ENCODE data around the gene FAM53B. TPM values are rescaled to one million over a fixed set of nuclear protein-coding genes. Genes with fewer than 3 reads are reported as not detected.

FAM53B gene
- polyA plus RNA-seq, 1 of the 3 experiments (the other 2 are of a cell fraction) = 5.6 TPM

DNA sequence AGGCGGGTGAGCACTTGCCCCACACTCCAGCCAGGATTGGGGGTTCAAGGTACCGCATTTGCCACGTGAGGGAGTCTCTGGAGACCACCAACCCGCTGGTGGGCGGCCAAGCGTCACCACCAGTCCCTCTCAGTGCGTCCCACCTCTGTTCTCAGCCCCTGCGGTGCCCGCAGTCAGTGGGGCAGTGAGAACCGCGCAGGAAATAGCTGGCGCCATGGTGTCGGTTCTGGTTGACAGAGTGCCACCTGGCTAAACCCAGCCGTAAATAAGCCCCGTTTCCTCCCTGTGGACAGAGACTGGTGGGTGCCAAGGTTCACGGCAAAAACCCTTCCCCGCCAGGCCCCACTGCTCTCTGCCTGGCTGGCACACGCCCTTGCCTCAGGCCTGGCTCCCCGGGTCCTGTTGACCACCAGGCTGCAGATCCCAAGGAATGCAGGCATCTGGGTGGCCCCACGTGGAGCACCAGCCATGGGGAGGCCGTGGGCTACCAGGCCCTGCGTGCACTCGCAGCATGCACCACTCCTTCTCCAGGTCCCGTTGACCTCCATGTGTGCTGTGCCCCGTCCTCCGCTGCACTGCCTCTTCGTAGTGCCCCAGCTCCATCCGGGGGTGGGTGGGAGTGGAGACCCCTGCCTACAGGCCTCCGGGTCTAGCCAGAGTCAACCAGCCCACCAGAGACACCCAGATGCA is 142.6 kb downstream of the FAM53B start:
- H3K27me3 ChIP-seq (ENCODE audit: insufficient read depth) = no peaks in the 10 kb centered on the region
- peaks cover 0 to 13% of the 10 kb centered on the region in 2 experiments; a peak in 1 of 4 replicates for H3K4me1 ChIP-seq (ENCODE audit: control insufficient read depth in 1 of 2, insufficient read depth in 2 of 2, low read depth in 1 of 2, low read length in 1 of 2)
- H3K4me2 ChIP-seq = no peak overlapping the region
- H3K79me2 ChIP-seq (ENCODE audit: insufficient read depth) = no peaks in the 10 kb centered on the region
- 66% methylated on average over 9 of the region's 29 CpGs for WGBS (ENCODE audit: low lambda C conversion rate)
- H3K4me3 ChIP-seq (ENCODE audit: low read depth in 2 of 2, low read length in 1 of 2) = no peak overlapping the region
- no peak overlapping the region for H3K9ac ChIP-seq
- H3K9me3 ChIP-seq = no peaks in the 10 kb centered on the region
- ChIA-PET CTCF (no interaction called here), POLR2A (no interaction called here)
- no peaks in the 10 kb centered on the region for H3K9me2 ChIP-seq
- H2AFZ ChIP-seq (ENCODE audit: low read depth) = no peak overlapping the region
- H3F3A ChIP-seq (replicated peaks; ENCODE audit: insufficient read depth) = no peaks in the 10 kb centered on the region
- no peaks in the 10 kb centered on the region for H3K36me3 ChIP-seq (replicated peaks in 1 of 2; ENCODE audit: control insufficient read depth in 1 of 2, insufficient read depth in 2 of 2, low read length in 1 of 2)
- TF ChIP-seq POLR2AphosphoS5 (IDR thresholded peaks at IDR 0.05; ENCODE audit: low read depth, low read length) = no peak
- TF ChIP-seq, protein P1, sequence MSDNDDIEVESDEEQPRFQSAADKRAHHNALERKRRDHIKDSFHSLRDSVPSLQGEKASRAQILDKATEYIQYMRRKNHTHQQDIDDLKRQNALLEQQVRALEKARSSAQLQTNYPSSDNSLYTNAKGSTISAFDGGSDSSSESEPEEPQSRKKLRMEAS (IDR thresholded peaks at IDR 0.05; ENCODE audit: low read depth) = no peak
- H3K27ac ChIP-seq (ENCODE audit: low read depth in 2 of 2, low read length in 1 of 2) = no peak overlapping the region
- no peaks in the 10 kb centered on the region for H4K20me1 ChIP-seq (ENCODE audit: insufficient read depth)
- DNase-seq = no peak

DNA sequence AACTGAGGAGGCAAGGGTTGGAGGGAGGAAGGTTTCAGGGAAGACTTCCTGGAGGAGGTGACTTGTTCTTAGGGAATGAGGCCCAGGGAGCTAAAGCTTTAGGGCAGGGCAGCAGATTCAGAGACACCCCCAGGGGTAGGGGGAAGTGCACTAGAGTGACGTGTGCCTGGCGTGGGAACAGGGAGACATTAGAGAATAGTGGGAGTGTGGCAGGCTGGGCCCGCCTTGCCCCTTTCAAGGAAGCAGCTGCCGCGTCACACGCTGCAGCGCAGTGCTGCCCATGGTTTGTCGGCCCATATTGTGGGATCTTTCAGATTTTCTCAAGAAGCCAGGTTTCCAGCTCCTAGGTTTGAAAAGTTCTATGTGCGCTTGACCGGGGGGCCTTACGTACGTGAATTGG is 143.2 kb downstream of the FAM53B start:
- H3K9ac ChIP-seq = no peak overlapping the region
- CTCF ChIA-PET = no interaction called here
- no peaks in the 10 kb centered on the region for H3K27me3 ChIP-seq (ENCODE audit: insufficient read depth)

DNA sequence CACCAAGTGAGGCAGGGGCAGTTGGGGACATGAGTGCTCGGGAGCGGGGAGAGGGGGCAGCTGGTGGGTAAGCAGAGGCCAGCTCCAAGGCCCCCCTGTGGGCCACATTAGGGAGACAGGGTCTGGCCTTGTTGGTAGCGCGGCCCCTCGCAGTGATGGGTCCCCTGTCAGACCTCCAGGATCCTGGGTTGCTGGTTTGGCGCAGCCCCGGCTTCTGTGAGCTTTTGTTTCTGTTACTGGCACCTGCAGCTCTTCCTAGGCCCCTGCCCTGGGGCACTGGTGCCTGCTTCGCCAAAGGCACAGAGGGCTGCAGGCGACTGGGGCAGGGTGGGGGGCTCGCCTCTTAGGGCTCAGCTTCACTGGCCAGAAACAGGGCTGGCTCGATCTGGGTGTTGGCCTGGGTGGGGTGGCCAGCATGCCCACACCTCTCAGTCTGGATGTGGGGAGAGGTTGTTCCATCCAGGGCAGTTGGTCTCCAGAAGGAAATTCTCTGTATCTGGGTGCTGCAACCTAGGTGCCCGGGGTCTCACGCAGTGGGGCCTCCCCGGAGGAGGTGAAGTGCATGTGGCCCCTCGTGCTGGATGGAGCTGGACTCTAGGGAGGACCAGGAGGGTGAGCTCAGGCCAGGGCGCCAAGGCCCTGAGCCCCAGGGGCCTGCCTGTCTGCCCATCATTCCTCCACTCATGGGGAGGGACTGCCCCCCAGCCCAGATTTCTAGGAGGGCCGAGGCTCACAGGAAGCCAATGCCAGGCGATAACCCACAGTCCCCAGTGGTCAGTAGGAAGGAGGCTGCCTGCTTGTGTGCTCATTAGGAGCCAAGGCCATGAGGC is 143.9 kb downstream of the FAM53B start:
- H3K36me3 ChIP-seq (replicated peaks in 1 of 2; ENCODE audit: control insufficient read depth in 1 of 2, insufficient read depth in 2 of 2, low read length in 1 of 2) = no peaks in the 10 kb centered on the region
- no peaks in the 10 kb centered on the region for H3K9me2 ChIP-seq
- ChIA-PET CTCF (no interaction called here), POLR2A (no interaction called here)
- no peak for DNase-seq
- no peak overlapping the region for H2AFZ ChIP-seq (ENCODE audit: low read depth)
- H3K4me3 ChIP-seq (ENCODE audit: low read depth in 2 of 2, low read length in 1 of 2) = no peak overlapping the region
- H3K9me3 ChIP-seq = no peaks in the 10 kb centered on the region
- no peaks in the 10 kb centered on the region for H3F3A ChIP-seq (replicated peaks; ENCODE audit: insufficient read depth)
- H3K27ac ChIP-seq (ENCODE audit: low read depth in 2 of 2, low read length in 1 of 2) = no peak overlapping the region
- no peaks in the 10 kb centered on the region for H4K20me1 ChIP-seq (ENCODE audit: insufficient read depth)
- H3K9ac ChIP-seq = no peak overlapping the region
- WGBS (ENCODE audit: low lambda C conversion rate) = 71% methylated on average over 12 of the region's 18 CpGs
- H3K27me3 ChIP-seq (ENCODE audit: insufficient read depth) = no peaks in the 10 kb centered on the region
- no peaks in the 10 kb centered on the region for H3K79me2 ChIP-seq (ENCODE audit: insufficient read depth)
- H3K4me2 ChIP-seq = no peak overlapping the region
- peaks cover 0 to 13% of the 10 kb centered on the region in 2 experiments; a peak in 1 of 4 replicates for H3K4me1 ChIP-seq (ENCODE audit: control insufficient read depth in 1 of 2, insufficient read depth in 2 of 2, low read depth in 1 of 2, low read length in 1 of 2)
- TF ChIP-seq TEAD4 (IDR thresholded peaks at IDR 0.05; ENCODE audit: borderline replicate concordance, insufficient read depth) = no peak
- no peak for TF ChIP-seq EZH2phosphoT487 (IDR thresholded peaks at IDR 0.05; ENCODE audit: borderline replicate concordance, low read depth)
- TF ChIP-seq CHD2 (IDR thresholded peaks at IDR 0.05; ENCODE audit: low read length, partially characterized antibody) = no peak
- TF ChIP-seq RFX5 (IDR thresholded peaks at IDR 0.05; ENCODE audit: low read length) = no peak
- no peak for TF ChIP-seq RCOR1 (IDR thresholded peaks at IDR 0.05; ENCODE audit: low read length)
- TF ChIP-seq, protein P2, sequence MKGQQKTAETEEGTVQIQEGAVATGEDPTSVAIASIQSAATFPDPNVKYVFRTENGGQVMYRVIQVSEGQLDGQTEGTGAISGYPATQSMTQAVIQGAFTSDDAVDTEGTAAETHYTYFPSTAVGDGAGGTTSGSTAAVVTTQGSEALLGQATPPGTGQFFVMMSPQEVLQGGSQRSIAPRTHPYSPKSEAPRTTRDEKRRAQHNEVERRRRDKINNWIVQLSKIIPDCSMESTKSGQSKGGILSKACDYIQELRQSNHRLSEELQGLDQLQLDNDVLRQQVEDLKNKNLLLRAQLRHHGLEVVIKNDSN (IDR thresholded peaks at IDR 0.05; ENCODE audit: borderline replicate concordance, low read depth) = no peak
- no peak for TF ChIP-seq GABPA (IDR thresholded peaks at IDR 0.05; ENCODE audit: low read depth)
- no peak for TF ChIP-seq YY1 (IDR thresholded peaks at IDR 0.05; ENCODE audit: low read depth)
- TF ChIP-seq TCF12 (IDR thresholded peaks at IDR 0.05) = no peak
- no peak for TF ChIP-seq RAD21 (IDR thresholded peaks at IDR 0.05; ENCODE audit: low read length)
- TF ChIP-seq, protein P3, sequence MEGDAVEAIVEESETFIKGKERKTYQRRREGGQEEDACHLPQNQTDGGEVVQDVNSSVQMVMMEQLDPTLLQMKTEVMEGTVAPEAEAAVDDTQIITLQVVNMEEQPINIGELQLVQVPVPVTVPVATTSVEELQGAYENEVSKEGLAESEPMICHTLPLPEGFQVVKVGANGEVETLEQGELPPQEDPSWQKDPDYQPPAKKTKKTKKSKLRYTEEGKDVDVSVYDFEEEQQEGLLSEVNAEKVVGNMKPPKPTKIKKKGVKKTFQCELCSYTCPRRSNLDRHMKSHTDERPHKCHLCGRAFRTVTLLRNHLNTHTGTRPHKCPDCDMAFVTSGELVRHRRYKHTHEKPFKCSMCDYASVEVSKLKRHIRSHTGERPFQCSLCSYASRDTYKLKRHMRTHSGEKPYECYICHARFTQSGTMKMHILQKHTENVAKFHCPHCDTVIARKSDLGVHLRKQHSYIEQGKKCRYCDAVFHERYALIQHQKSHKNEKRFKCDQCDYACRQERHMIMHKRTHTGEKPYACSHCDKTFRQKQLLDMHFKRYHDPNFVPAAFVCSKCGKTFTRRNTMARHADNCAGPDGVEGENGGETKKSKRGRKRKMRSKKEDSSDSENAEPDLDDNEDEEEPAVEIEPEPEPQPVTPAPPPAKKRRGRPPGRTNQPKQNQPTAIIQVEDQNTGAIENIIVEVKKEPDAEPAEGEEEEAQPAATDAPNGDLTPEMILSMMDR (IDR thresholded peaks at IDR 0.05) = no peak

More for the DNA sequence above, 143.2 kb downstream of the FAM53B start:
- Histone ChIP-seq H3K27ac (ENCODE audit: low read depth in 2 of 2, low read length in 1 of 2) (no peak overlapping the region), H3K79me2 (ENCODE audit: insufficient read depth) (no peaks in the 10 kb centered on the region), H4K20me1 (ENCODE audit: insufficient read depth) (no peaks in the 10 kb centered on the region), H3K4me3 (ENCODE audit: low read depth in 2 of 2, low read length in 1 of 2) (no peak overlapping the region), H3F3A (replicated peaks; ENCODE audit: insufficient read depth) (no peaks in the 10 kb centered on the region), H3K4me1 (ENCODE audit: control insufficient read depth in 1 of 2, insufficient read depth in 2 of 2, low read depth in 1 of 2, low read length in 1 of 2) (peaks cover 0 to 13% of the 10 kb centered on the region in 2 experiments; a peak in 1 of 4 replicates), H3K36me3 (replicated peaks in 1 of 2; ENCODE audit: control insufficient read depth in 1 of 2, insufficient read depth in 2 of 2, low read length in 1 of 2) (no peaks in the 10 kb centered on the region), H2AFZ (ENCODE audit: low read depth) (no peak overlapping the region), H3K9me2 (no peaks in the 10 kb centered on the region), H3K4me2 (no peak overlapping the region), H3K9me3 (no peaks in the 10 kb centered on the region)
- 90% methylated on average over 12 of the region's 12 CpGs for WGBS (ENCODE audit: low lambda C conversion rate)
- DNase-seq = no peak
- no peak for TF ChIP-seq ELF1 (IDR thresholded peaks at IDR 0.05)
- TF ChIP-seq TCF12 (IDR thresholded peaks at IDR 0.05) = no peak
- TF ChIP-seq TEAD4 (IDR thresholded peaks at IDR 0.05; ENCODE audit: borderline replicate concordance, insufficient read depth) = no peak
- TF ChIP-seq, protein P4, sequence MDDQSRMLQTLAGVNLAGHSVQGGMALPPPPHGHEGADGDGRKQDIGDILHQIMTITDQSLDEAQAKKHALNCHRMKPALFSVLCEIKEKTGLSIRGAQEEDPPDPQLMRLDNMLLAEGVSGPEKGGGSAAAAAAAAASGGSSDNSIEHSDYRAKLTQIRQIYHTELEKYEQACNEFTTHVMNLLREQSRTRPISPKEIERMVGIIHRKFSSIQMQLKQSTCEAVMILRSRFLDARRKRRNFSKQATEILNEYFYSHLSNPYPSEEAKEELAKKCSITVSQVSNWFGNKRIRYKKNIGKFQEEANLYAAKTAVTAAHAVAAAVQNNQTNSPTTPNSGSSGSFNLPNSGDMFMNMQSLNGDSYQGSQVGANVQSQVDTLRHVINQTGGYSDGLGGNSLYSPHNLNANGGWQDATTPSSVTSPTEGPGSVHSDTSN (IDR thresholded peaks at IDR 0.05) = no peak
- no peak for TF ChIP-seq POLR2AphosphoS5 (IDR thresholded peaks at IDR 0.05; ENCODE audit: low read depth, low read length)
- TF ChIP-seq SMC3 (IDR thresholded peaks at IDR 0.05; ENCODE audit: low read depth, low read length) = no peak
- POLR2A ChIA-PET = no interaction called here
